Measurements from ENCODE around the gene RNF128.
"Not testable (repeated sequence)": the region's sequence is repeated elsewhere in the genome, so short reads cannot be mapped to it uniquely, and the experiment has no call there.

RNF128 gene

GRCh38 chrX:106812930-106813329 is 86.4 kb downstream of the RNF128 start:
- POLR2A ChIA-PET; H3K36me3 ChIP-seq (ENCODE audit: control insufficient read depth in 4 of 4, insufficient read depth in 4 of 4, low read length in 3 of 4); H3K4me3 ChIP-seq (ENCODE audit: control insufficient read depth in 1 of 7, extremely low read depth in 1 of 7, insufficient read depth in 4 of 7, low read depth in 2 of 7, low read length in 6 of 7); H3K27ac ChIP-seq (ENCODE audit: insufficient read depth in 1 of 2, low read depth in 1 of 2, low read length in 2 of 2, poor library complexity in 1 of 2, severe bottlenecking in 2 of 2); DNase-seq; H3K4me1 ChIP-seq (ENCODE audit: control extremely low read depth in 1 of 4, control insufficient read depth in 4 of 4, insufficient read depth in 4 of 4, low read length in 3 of 4); H3K9me3 ChIP-seq (ENCODE audit: control extremely low read depth in 1 of 5, control insufficient read depth in 4 of 5, insufficient read depth in 2 of 5, low read depth in 1 of 5, low read length in 4 of 5); H3K27me3 ChIP-seq (replicated peaks in 2 of 5; ENCODE audit: control insufficient read depth in 4 of 5, insufficient read depth in 5 of 5, low read length in 4 of 5): not testable (repeated sequence)
- CTCF ChIA-PET = interaction anchor here (0.6 kb wide), 1 partner anchor 941 kb away, joined by 3 read pairs; no protein-coding TSS in a partner anchor
- WGBS (ENCODE audit: insufficient coverage) = 88% methylated on average over 2 of the region's 5 CpGs

GRCh38 chrX:106814093-106814492 is 87.6 kb downstream of the RNF128 start:
- H3K27ac ChIP-seq (ENCODE audit: insufficient read depth in 1 of 2, low read depth in 1 of 2, low read length in 2 of 2, poor library complexity in 1 of 2, severe bottlenecking in 2 of 2); H3K4me1 ChIP-seq (ENCODE audit: control extremely low read depth in 1 of 4, control insufficient read depth in 4 of 4, insufficient read depth in 4 of 4, low read length in 3 of 4); H3K27me3 ChIP-seq (replicated peaks in 2 of 5; ENCODE audit: control insufficient read depth in 4 of 5, insufficient read depth in 5 of 5, low read length in 4 of 5); DNase-seq; H3K36me3 ChIP-seq (ENCODE audit: control insufficient read depth in 4 of 4, insufficient read depth in 4 of 4, low read length in 3 of 4); POLR2A ChIA-PET; H3K4me3 ChIP-seq (ENCODE audit: control insufficient read depth in 1 of 7, extremely low read depth in 1 of 7, insufficient read depth in 4 of 7, low read depth in 2 of 7, low read length in 6 of 7); CTCF ChIA-PET; H3K9me3 ChIP-seq (ENCODE audit: control extremely low read depth in 1 of 5, control insufficient read depth in 4 of 5, insufficient read depth in 2 of 5, low read depth in 1 of 5, low read length in 4 of 5): not testable (repeated sequence)
- no CpG with 5 or more reads among the region's 3 CpGs for WGBS (ENCODE audit: insufficient coverage)
